Measurements from ENCODE around the gene NKX3-2.

NKX3-2 gene

GRCh38 chr4:13514722-13515121, 29.6 kb downstream of the NKX3-2 start:
- DNase-seq: no peak
- TF ChIP-seq EZH2phosphoT487 (IDR thresholded peaks at IDR 0.05; ENCODE audit: low read length) (no peak), EZH2 (optimal IDR thresholded peaks at IDR 0.05; ENCODE audit: low read depth, low read length) (no peak), CTCF (IDR thresholded peaks at IDR 0.05; ENCODE audit: low read length) (no peak)
- H3K9ac ChIP-seq (ENCODE audit: low read length): no peak overlapping the region
- H3K27ac ChIP-seq (ENCODE audit: low read length): no peak overlapping the region
- no peaks in the 10 kb centered on the region for H4K20me1 ChIP-seq (ENCODE audit: insufficient read depth, low read length)
- no peaks in the 10 kb centered on the region for H3K4me1 ChIP-seq (ENCODE audit: low read length)
- no peak overlapping the region for H2AFZ ChIP-seq (ENCODE audit: low read length)
- no peaks in the 10 kb centered on the region for H3F3A ChIP-seq (ENCODE audit: insufficient read depth, low read length)
- H3K9me2 ChIP-seq (replicated peaks; ENCODE audit: insufficient read depth, low read length): no peaks in the 10 kb centered on the region
- no peaks in the 10 kb centered on the region for H3K79me2 ChIP-seq (ENCODE audit: low read length)
- no peak overlapping the region for H3K4me3 ChIP-seq (ENCODE audit: low read length)
- H3K4me2 ChIP-seq (ENCODE audit: low read depth, low read length): no peak overlapping the region
- H3K36me3 ChIP-seq (replicated peaks; ENCODE audit: insufficient read depth, low read length): no peaks in the 10 kb centered on the region
- H3K9me3 ChIP-seq (replicated peaks; ENCODE audit: insufficient read depth, low read length): no peaks in the 10 kb centered on the region
- no peaks in the 10 kb centered on the region for H3K27me3 ChIP-seq (replicated peaks; ENCODE audit: insufficient read depth, low read length)

- Histone ChIP-seq H4K20me1 (ENCODE audit: insufficient read depth, low read length) (no peaks in the 10 kb centered on the region), H3K9me3 (replicated peaks; ENCODE audit: insufficient read depth, low read length) (no peaks in the 10 kb centered on the region), H3K36me3 (replicated peaks; ENCODE audit: insufficient read depth, low read length) (no peaks in the 10 kb centered on the region), H3K9ac (ENCODE audit: low read length) (no peak overlapping the region), H2AFZ (ENCODE audit: low read length) (no peak overlapping the region), H3K9me2 (replicated peaks; ENCODE audit: insufficient read depth, low read length) (no peaks in the 10 kb centered on the region), H3K27ac (ENCODE audit: low read length) (no peak overlapping the region), H3K4me2 (ENCODE audit: low read depth, low read length) (no peak overlapping the region), H3F3A (ENCODE audit: insufficient read depth, low read length) (no peaks in the 10 kb centered on the region), H3K4me1 (ENCODE audit: low read length) (no peaks in the 10 kb centered on the region), H3K4me3 (ENCODE audit: low read length) (no peak overlapping the region), H3K79me2 (ENCODE audit: low read length) (no peaks in the 10 kb centered on the region), H3K27me3 (replicated peaks; ENCODE audit: insufficient read depth, low read length) (no peaks in the 10 kb centered on the region)
- TF ChIP-seq EZH2phosphoT487 (IDR thresholded peaks at IDR 0.05; ENCODE audit: low read length): no peak
- no peak for TF ChIP-seq CTCF (IDR thresholded peaks at IDR 0.05; ENCODE audit: low read length)
- no peak for TF ChIP-seq EZH2 (optimal IDR thresholded peaks at IDR 0.05; ENCODE audit: low read depth, low read length)
- DNase-seq: no peak
Observed at GRCh38 chr4:13511101-13511500, 33.2 kb downstream of the NKX3-2 start.

- H3K4me3 ChIP-seq (ENCODE audit: low read length): no peak overlapping the region
- no peaks in the 10 kb centered on the region for H3K36me3 ChIP-seq (replicated peaks; ENCODE audit: insufficient read depth, low read length)
- no peaks in the 10 kb centered on the region for H4K20me1 ChIP-seq (ENCODE audit: insufficient read depth, low read length)
- H3K27ac ChIP-seq (ENCODE audit: low read length): no peak overlapping the region
- no peaks in the 10 kb centered on the region for H3K9me3 ChIP-seq (replicated peaks; ENCODE audit: insufficient read depth, low read length)
- no peaks in the 10 kb centered on the region for H3K27me3 ChIP-seq (replicated peaks; ENCODE audit: insufficient read depth, low read length)
- no peak overlapping the region for H3K4me2 ChIP-seq (ENCODE audit: low read depth, low read length)
- H3K9ac ChIP-seq (ENCODE audit: low read length): no peak overlapping the region
- H2AFZ ChIP-seq (ENCODE audit: low read length): no peak overlapping the region
- H3K9me2 ChIP-seq (replicated peaks; ENCODE audit: insufficient read depth, low read length): no peaks in the 10 kb centered on the region
- DNase-seq: no peak
- H3K79me2 ChIP-seq (ENCODE audit: low read length): no peaks in the 10 kb centered on the region
- no peaks in the 10 kb centered on the region for H3F3A ChIP-seq (ENCODE audit: insufficient read depth, low read length)
- H3K4me1 ChIP-seq (ENCODE audit: low read length): no peaks in the 10 kb centered on the region
- TF ChIP-seq EZH2phosphoT487 (IDR thresholded peaks at IDR 0.05; ENCODE audit: low read length): no peak
- TF ChIP-seq CTCF (IDR thresholded peaks at IDR 0.05; ENCODE audit: low read length): no peak
- TF ChIP-seq EZH2 (optimal IDR thresholded peaks at IDR 0.05; ENCODE audit: low read depth, low read length): no peak
Observed at GRCh38 chr4:13509442-13509841, 34.9 kb downstream of the NKX3-2 start.

All from MM.1S (cell line).